PC-9 (cell line): ENCODE measurements around the gene PRSS22.

ENCODE experiments used
- EZH2 ChIP-seq: fragments of 200-600 bp; sonication (generic); IDR thresholded peaks from 2 replicates; pipeline ENCODE4 v1.8.0; 2017; ENCODE audit warnings: antibody characterized with exemption, low read depth
- TF ChIP-seq, protein P1 (sequence below): fragments of 200-600 bp; sonication (generic); conservative IDR thresholded peaks from 2 replicates; pipeline ENCODE4 v1.6.1; 2017; ENCODE audit warnings: mixed run types, antibody characterized with exemption, mild to moderate bottlenecking, moderate library complexity

DNA sequence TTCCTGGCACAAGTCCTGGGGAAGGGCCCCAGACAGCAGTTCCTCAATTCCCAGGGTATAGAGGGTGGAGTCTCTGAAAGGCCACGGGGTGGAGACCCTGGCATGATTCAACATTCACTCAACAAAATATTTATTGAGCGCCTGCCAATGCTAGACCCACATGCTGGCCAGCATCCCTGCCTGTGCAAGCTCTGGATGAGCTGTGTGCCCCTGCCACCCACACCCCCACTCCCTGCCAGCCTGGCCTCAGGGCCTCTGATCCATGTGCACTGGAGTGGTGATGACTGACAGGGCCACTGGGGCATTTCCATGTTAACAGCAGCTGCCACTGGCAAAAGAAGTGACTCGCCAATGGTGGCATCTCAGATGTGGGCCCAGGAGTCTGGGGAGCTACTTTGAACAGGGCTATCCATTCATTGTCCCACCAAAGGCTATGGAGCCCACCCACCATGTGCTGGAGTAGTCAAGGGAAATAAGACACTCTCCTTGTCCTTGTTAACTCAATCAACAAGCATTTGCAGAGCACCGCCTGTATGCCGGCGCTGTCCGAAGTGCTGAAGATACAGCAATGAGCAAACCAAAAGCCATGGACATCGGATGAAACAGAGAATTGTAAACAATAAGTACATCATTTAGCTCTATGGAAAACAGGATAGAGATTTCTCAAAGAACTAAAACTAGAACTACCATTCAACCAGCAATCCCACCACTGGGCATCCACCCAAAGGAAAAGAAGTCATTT, 3.0 kb upstream of the PRSS22 start:
- no peak for TF ChIP-seq EZH2
- TF ChIP-seq, protein P1, sequence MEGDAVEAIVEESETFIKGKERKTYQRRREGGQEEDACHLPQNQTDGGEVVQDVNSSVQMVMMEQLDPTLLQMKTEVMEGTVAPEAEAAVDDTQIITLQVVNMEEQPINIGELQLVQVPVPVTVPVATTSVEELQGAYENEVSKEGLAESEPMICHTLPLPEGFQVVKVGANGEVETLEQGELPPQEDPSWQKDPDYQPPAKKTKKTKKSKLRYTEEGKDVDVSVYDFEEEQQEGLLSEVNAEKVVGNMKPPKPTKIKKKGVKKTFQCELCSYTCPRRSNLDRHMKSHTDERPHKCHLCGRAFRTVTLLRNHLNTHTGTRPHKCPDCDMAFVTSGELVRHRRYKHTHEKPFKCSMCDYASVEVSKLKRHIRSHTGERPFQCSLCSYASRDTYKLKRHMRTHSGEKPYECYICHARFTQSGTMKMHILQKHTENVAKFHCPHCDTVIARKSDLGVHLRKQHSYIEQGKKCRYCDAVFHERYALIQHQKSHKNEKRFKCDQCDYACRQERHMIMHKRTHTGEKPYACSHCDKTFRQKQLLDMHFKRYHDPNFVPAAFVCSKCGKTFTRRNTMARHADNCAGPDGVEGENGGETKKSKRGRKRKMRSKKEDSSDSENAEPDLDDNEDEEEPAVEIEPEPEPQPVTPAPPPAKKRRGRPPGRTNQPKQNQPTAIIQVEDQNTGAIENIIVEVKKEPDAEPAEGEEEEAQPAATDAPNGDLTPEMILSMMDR = no peak
